T-helper 2 cell treated with Interferon-gamma antibody and Interleukin-4, amounts not matched to agents 5 μg/mL and 100 μg/mL, for 36 hours (primary cell): ENCODE results near the gene PCDH9.

ENCODE experiments used
- DNase-seq: peaks from one replicate; pipeline ENCODE4 v3.0.0; 2021; ENCODE audit warnings: low spot score
- H3K27ac Mint-ChIP-seq: one replicate; pipeline ENCODE4 v1.8.0; 2021; ENCODE audit warnings: mild to moderate bottlenecking, mixed read lengths
- H3K27me3 Mint-ChIP-seq: one replicate; pipeline ENCODE4 v1.8.0; 2021; ENCODE audit warnings: low read depth, mixed read lengths
- H3K36me3 Mint-ChIP-seq: one replicate; pipeline ENCODE4 v1.8.0; 2021; ENCODE audit warnings: low read depth, mixed read lengths
- H3K4me1 Mint-ChIP-seq: one replicate; pipeline ENCODE4 v1.8.0; 2021; ENCODE audit warnings: low read depth, mixed read lengths
- H3K4me3 Mint-ChIP-seq: one replicate; pipeline ENCODE4 v1.8.0; 2022; ENCODE audit warnings: mild to moderate bottlenecking, moderate library complexity, mixed read lengths
- H3K9me3 Mint-ChIP-seq: one replicate; pipeline ENCODE4 v1.8.0; 2021; ENCODE audit warnings: mixed read lengths

PCDH9 gene

GRCh38 chr13:66469745-66470144, 760.4 kb downstream of the PCDH9 start:
- no peaks in the 10 kb centered on the region for H3K4me1 Mint-ChIP-seq
- no peaks in the 10 kb centered on the region for H3K9me3 Mint-ChIP-seq
- DNase-seq = no peak
- H3K36me3 Mint-ChIP-seq = no peaks in the 10 kb centered on the region
- no peak overlapping the region for H3K4me3 Mint-ChIP-seq
- no peaks in the 10 kb centered on the region for H3K27me3 Mint-ChIP-seq
- H3K27ac Mint-ChIP-seq = no peak overlapping the region

- H3K36me3 Mint-ChIP-seq = no peaks in the 10 kb centered on the region
- H3K4me3 Mint-ChIP-seq = no peak overlapping the region
- no peaks in the 10 kb centered on the region for H3K9me3 Mint-ChIP-seq
- no peaks in the 10 kb centered on the region for H3K27me3 Mint-ChIP-seq
- no peaks in the 10 kb centered on the region for H3K4me1 Mint-ChIP-seq
- no peak for DNase-seq
- no peak overlapping the region for H3K27ac Mint-ChIP-seq
Observed at GRCh38 chr13:66468656-66469055, 761.5 kb downstream of the PCDH9 start.

- no peaks in the 10 kb centered on the region for H3K36me3 Mint-ChIP-seq
- DNase-seq = no peak
- H3K9me3 Mint-ChIP-seq = no peaks in the 10 kb centered on the region
- no peaks in the 10 kb centered on the region for H3K4me1 Mint-ChIP-seq
- no peak overlapping the region for H3K4me3 Mint-ChIP-seq
- H3K27ac Mint-ChIP-seq = no peak overlapping the region
- H3K27me3 Mint-ChIP-seq = no peaks in the 10 kb centered on the region
Observed at GRCh38 chr13:66462187-66462586, 767.9 kb downstream of the PCDH9 start.

DNA sequence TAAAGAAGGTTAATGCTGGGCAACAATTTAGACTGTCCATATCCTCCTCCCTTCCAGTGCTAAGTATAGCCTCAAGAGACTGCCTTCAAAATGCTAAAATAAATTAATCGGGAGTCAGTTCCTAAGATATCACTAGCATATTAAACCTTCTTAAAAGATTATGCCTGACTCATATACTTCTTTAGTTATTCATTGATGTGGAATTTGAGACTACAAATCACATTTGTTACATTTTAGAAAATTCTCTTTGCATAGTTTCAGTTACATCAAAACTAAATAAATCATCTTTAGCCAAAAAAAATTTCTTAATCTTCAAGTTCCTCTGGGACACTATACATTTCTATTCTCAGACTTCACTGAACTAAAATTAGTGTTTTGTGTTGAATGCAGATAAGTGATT, 769.1 kb downstream of the PCDH9 start:
- no peaks in the 10 kb centered on the region for H3K27me3 Mint-ChIP-seq
- no peaks in the 10 kb centered on the region for H3K36me3 Mint-ChIP-seq
- H3K4me1 Mint-ChIP-seq = no peaks in the 10 kb centered on the region
- no peak for DNase-seq
- no peak overlapping the region for H3K27ac Mint-ChIP-seq
- no peaks in the 10 kb centered on the region for H3K9me3 Mint-ChIP-seq
- no peak overlapping the region for H3K4me3 Mint-ChIP-seq

DNA sequence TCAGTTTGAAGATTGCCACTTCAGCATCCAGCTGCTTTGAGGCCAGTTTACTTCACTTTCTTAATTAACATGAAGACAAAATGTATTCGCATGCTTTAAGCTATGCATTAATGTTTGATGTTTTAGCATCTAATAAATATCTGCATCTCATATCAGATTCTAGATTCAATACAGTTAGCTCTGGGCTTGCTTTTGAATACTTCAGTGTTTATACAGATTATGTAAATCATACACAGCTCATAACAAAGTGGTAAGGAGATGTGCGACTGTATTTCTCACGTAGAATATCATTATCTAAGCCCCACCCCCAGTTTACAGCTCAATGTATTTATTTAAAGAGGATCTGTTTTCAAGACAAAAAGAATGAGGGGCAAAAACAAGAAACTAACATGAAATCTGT, 770.5 kb downstream of the PCDH9 start:
- no peaks in the 10 kb centered on the region for H3K27me3 Mint-ChIP-seq
- no peaks in the 10 kb centered on the region for H3K4me1 Mint-ChIP-seq
- DNase-seq = no peak
- H3K9me3 Mint-ChIP-seq = no peaks in the 10 kb centered on the region
- H3K36me3 Mint-ChIP-seq = no peaks in the 10 kb centered on the region
- no peak overlapping the region for H3K27ac Mint-ChIP-seq
- H3K4me3 Mint-ChIP-seq = no peak overlapping the region

DNA sequence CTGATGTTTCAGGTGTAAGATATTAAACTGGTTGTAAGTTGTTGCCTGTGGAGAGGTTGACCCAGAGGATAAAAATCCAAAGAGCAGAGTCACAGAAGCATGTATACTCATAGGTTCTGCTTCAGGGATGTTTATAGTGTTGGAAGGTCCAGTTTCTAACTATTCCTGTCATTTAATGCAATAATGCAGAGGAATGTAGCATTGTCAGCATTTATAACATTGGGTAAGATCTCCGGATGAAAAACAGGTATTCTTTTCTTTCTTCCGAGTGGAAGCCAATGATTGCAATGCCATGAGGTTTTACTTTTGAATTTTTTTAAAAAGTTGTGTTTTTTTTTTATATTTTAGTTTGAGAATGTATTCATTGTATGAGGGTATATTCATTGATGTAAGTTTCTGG, 771.0 kb downstream of the PCDH9 start:
- Mint-ChIP-seq H3K36me3 (no peaks in the 10 kb centered on the region), H3K9me3 (no peaks in the 10 kb centered on the region), H3K4me3 (no peak overlapping the region), H3K27ac (no peak overlapping the region), H3K27me3 (no peaks in the 10 kb centered on the region), H3K4me1 (no peaks in the 10 kb centered on the region)
- DNase-seq = no peak

DNA sequence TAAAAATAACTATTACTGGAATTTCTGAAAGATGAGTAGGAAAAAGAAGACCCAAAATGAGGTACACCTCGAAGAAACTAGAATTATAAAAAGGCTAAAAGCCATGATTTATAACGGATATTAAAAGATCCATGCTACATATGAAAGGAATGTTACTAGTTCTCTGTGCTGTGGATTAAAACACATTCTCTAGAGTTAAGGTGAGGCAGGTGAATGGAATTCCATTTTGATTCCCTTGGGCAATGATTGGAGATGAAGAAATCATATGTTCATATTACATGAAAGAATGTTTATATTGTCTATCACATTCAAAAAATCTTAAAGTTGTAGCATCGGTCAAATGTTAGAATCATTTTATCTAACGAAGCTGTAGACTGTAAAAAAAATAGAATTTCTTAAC, 783.7 kb downstream of the PCDH9 start:
- H3K27ac Mint-ChIP-seq = no peak overlapping the region
- no peaks in the 10 kb centered on the region for H3K36me3 Mint-ChIP-seq
- H3K4me3 Mint-ChIP-seq = no peak overlapping the region
- H3K27me3 Mint-ChIP-seq = no peaks in the 10 kb centered on the region
- no peak for DNase-seq
- no peaks in the 10 kb centered on the region for H3K4me1 Mint-ChIP-seq
- no peaks in the 10 kb centered on the region for H3K9me3 Mint-ChIP-seq

DNA sequence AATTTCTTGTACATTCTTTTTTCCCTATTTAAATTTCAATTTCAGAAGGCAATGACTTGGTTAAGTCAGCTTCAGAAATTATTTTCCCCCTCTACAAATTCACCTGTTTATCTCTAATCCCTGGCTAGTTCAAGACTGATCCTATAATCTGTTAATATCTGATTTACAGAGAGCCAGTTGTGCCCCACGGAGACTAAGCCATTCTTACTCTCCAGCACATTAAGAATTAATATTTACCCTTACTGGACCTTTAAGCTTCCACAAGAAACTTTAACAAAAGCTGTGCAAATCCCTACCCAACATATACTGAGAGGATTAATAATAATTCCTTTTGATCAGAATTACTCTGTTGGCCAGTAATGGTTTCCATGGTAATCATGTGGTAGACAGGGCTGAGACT, 786.2 kb downstream of the PCDH9 start:
- no peak overlapping the region for H3K27ac Mint-ChIP-seq

GRCh38 chr13:66440938-66441337, 789.2 kb downstream of the PCDH9 start:
- H3K27ac Mint-ChIP-seq = no peak overlapping the region
- no peaks in the 10 kb centered on the region for H3K9me3 Mint-ChIP-seq
- H3K4me1 Mint-ChIP-seq = no peaks in the 10 kb centered on the region
- no peaks in the 10 kb centered on the region for H3K27me3 Mint-ChIP-seq
- no peak overlapping the region for H3K4me3 Mint-ChIP-seq
- DNase-seq = no peak
- no peaks in the 10 kb centered on the region for H3K36me3 Mint-ChIP-seq

More for the DNA sequence above, 786.2 kb downstream of the PCDH9 start:
- Mint-ChIP-seq H3K9me3 (no peaks in the 10 kb centered on the region), H3K36me3 (no peaks in the 10 kb centered on the region), H3K27me3 (no peaks in the 10 kb centered on the region), H3K4me1 (no peaks in the 10 kb centered on the region), H3K4me3 (no peak overlapping the region)
- no peak for DNase-seq

DNA sequence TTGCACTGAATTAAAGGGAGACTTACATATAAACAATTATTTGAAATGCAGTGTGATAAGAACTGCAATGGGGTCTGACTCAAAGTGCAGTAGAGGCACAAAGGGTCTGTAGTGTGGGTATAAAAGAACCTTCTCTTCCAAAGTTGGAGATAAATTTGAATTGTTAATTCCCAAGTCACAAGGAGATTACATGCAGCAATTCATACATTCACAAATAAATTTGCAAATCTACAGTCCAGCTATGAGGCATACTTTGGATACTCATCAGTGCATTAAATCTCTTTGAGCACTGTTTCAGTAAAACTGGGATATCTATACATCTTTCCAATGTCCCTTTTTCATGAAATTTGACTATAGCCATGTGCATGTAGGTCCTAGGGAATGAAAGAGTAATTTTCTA, 799.4 kb downstream of the PCDH9 start:
- no peaks in the 10 kb centered on the region for H3K4me1 Mint-ChIP-seq
- H3K4me3 Mint-ChIP-seq = no peak overlapping the region
- H3K9me3 Mint-ChIP-seq = peaks cover 4% of the 10 kb centered on the region
- no peaks in the 10 kb centered on the region for H3K27me3 Mint-ChIP-seq
- H3K27ac Mint-ChIP-seq = no peak overlapping the region
- H3K36me3 Mint-ChIP-seq = no peaks in the 10 kb centered on the region
- DNase-seq = no peak

GRCh38 chr13:66430269-66430668, 799.9 kb downstream of the PCDH9 start:
- H3K4me3 Mint-ChIP-seq = no peak overlapping the region
- H3K4me1 Mint-ChIP-seq = no peaks in the 10 kb centered on the region
- DNase-seq = no peak
- H3K36me3 Mint-ChIP-seq = no peaks in the 10 kb centered on the region
- no peak overlapping the region for H3K27ac Mint-ChIP-seq
- H3K9me3 Mint-ChIP-seq = peaks cover 4% of the 10 kb centered on the region
- H3K27me3 Mint-ChIP-seq = no peaks in the 10 kb centered on the region

DNA sequence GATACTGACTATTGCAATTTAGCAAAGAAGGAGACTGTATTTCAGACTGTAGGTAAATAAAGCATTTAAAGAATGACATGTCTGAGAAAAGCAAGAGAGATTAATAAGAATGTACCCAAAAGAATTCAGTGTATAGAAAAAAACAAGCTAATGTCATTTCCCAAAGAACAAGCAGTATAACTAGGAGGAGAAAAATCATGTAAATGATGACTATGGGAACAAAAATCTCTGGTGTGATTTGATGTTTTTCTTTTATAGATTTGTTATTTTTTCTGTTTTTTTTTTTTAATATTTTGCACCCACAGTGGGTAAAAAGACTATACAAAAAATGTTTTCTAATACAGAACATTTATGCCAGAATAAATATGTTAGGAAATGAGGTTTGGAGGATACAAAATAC, 801.0 kb downstream of the PCDH9 start:
- Mint-ChIP-seq H3K4me1 (no peaks in the 10 kb centered on the region), H3K27me3 (no peaks in the 10 kb centered on the region), H3K9me3 (peaks cover 4% of the 10 kb centered on the region), H3K4me3 (no peak overlapping the region), H3K36me3 (no peaks in the 10 kb centered on the region), H3K27ac (no peak overlapping the region)
- DNase-seq = no peak

DNA sequence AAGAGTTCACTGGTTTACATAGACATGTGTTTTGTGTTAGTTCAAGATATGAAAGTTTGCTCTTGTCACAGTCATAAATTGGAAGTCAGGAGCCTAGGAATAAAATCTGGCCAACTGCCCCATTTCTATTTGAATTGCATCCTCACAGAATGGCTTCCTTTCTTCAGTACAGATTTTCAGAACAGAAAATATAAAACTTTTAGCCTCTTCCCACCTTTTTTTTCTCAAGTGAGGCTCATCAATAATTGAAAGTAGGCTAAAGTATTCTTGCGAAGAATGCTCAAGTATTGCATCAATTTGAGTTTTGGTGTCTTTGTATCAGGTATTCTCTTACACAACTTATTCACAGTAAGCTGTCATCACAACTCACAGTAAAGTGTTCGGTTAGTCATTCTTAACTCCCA, 802.7 kb downstream of the PCDH9 start:
- no peaks in the 10 kb centered on the region for H3K27me3 Mint-ChIP-seq
- H3K27ac Mint-ChIP-seq = no peak overlapping the region
- H3K4me1 Mint-ChIP-seq = no peaks in the 10 kb centered on the region
- no peak for DNase-seq
- H3K36me3 Mint-ChIP-seq = no peaks in the 10 kb centered on the region
- no peak overlapping the region for H3K4me3 Mint-ChIP-seq
- H3K9me3 Mint-ChIP-seq = peaks cover 5% of the 10 kb centered on the region

DNA sequence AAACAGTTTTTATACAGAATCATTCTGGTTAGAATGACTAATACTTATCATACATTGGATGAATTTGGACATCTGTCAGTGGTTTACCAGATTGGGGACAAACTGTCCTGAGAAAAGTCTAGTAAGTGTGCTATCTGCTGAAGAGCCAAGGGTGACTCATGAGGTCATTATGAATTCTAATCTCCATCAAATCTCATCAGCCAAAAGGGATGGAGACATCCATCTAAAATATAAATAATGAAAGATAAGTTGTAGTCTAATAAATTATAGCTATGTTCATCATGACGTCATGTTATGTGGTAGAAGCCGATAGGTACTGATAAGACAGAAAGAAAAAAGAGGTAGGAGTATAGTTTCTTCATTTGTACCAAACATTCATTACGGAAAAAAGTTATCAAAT, 804.4 kb downstream of the PCDH9 start:
- Mint-ChIP-seq H3K27me3 (no peaks in the 10 kb centered on the region), H3K27ac (no peak overlapping the region), H3K4me1 (no peaks in the 10 kb centered on the region)

GRCh38 chr13:66424422-66424821, 805.7 kb downstream of the PCDH9 start:
- H3K4me1 Mint-ChIP-seq = no peaks in the 10 kb centered on the region
- no peak for DNase-seq
- peaks cover 10% of the 10 kb centered on the region for H3K9me3 Mint-ChIP-seq
- H3K4me3 Mint-ChIP-seq = no peak overlapping the region
- H3K27me3 Mint-ChIP-seq = no peaks in the 10 kb centered on the region
- no peak overlapping the region for H3K27ac Mint-ChIP-seq
- no peaks in the 10 kb centered on the region for H3K36me3 Mint-ChIP-seq

More for the DNA sequence above, 804.4 kb downstream of the PCDH9 start:
- peaks cover 10% of the 10 kb centered on the region for H3K9me3 Mint-ChIP-seq
- no peaks in the 10 kb centered on the region for H3K36me3 Mint-ChIP-seq
- no peak for DNase-seq
- no peak overlapping the region for H3K4me3 Mint-ChIP-seq
